ENCODE results near the gene REEP1.
"Not testable (repeated sequence)": the region's sequence is repeated elsewhere in the genome, so short reads cannot be mapped to it uniquely, and the experiment has no call there.

REEP1 gene

DNA sequence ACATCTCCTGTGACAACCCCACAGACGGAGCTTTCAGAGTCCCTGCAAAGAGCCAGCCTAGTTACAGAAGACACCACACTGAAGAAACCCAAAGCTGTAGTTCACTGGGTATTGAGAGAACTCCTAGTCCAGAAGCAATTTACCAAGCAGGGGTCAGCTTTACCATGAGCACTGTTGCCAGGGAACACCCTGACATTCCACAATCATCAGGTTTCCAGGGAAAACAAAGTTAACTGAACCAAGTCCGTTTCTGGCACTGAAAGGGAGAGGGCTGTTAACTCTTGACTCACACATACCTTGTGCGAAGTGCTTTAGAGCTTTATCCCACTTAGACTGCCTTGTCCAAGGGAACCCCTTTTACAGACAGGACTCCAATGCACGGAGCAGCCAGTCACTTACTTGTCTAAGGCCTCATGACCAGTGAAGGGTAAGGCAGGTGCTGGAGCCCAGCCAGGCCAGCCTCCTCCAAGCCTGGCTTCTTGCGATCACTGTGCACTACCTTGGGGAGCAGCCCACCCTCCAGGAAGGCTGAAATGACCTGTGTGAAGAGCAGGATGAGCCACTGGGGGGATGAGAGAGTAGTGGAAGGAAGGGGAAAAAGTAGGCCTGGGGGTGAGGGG, 53.9 kb downstream of the REEP1 start:
- no peak for DNase-seq (ENCODE audit: low read depth in 2 of 2)

DNA sequence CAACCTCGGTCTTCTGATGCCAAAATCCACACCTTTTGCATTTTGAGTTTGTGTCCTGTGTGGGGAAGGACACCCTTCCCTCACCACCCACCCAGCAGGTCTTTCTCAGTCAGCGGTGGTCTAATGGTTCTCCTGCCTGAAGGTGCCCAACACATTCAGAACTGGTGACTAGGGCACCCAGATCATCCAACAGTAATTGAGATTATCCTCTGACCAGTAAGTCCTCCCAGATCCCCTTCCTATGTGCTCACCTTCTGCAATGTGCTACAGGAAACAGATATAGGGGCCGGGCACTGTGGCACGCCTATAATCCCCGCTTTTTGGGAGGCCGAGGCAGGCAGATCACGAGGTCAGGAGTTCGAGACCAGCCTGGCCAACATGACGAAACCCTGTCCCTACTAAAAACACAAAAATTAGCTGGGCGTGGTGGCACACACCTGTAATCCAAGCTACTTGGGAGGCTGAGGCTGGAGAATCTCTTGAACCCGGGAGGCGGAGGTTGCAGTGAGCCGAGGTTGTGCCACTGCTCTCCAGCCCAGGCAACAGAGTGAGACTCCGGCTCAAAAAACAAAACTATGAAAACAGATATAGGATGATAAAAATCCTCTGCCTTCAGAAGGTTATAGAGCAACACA, 56.2 kb downstream of the REEP1 start:
- DNase-seq (ENCODE audit: low read depth in 2 of 2): no peak

DNA sequence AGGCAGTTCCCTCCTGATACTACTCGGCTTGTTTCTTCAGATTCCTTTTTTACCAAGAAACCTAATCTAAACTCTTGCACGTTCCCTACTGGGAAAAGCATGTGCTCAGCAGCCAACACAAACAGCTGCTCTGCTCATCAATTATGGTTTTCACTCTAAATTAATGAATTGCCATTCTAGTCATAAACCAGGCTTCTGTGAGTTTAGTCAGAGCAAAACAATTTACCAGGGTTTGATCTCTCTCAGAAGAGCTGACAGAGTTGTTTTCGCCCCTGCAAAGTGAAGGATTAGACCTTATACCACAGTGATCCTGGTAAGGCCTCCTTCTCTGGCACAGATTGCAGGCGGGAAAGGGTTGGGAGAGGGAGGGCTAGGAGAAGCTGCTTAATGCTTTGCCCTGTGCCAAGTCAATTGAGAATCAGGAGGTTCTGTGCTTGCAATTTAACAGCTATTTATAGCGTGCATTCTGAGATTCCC, 57.2 kb downstream of the REEP1 start:
- no peak for DNase-seq (ENCODE audit: low read depth in 2 of 2)

DNA sequence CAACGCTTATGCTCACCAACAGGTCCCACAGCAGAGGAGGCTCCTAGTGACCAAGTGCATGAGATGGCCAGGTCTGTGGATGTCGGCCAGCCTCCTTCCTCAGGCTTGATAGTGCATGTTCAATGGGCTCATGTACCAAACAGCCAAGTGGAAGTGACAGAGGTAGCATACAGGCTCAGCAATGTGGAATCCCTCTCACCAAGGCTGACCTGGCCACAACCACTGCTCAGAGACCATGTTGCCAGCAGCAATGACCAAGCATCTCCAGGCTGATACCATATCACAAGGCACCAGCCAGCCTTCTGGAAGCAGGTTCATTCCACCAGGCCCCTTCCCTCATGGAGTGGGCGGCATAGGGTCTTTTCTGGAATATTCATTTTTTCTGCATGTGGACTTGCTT, 61.5 kb downstream of the REEP1 start:
- no peak for DNase-seq (ENCODE audit: low read depth in 2 of 2)

DNA sequence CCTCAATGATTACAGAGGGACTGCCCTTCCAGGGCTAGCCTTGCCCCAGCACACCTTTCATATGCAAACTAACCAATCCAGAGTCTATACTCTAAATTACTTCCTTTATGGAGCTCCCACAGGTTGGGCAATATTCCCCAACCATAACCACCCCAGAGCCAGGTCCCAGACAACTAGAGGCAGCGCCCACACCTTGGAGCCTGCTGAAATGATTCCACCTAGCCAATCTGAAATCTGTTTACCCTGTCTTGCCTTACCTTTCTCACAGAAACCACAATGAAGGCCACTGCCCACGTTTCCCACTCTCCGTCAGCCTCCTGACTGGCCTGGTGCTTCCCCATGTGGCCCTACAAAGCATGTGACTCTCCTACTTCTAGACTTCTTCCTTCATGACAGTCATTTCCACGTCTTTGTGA, 62.0 kb downstream of the REEP1 start:
- DNase-seq (ENCODE audit: low read depth in 2 of 2): no peak

DNA sequence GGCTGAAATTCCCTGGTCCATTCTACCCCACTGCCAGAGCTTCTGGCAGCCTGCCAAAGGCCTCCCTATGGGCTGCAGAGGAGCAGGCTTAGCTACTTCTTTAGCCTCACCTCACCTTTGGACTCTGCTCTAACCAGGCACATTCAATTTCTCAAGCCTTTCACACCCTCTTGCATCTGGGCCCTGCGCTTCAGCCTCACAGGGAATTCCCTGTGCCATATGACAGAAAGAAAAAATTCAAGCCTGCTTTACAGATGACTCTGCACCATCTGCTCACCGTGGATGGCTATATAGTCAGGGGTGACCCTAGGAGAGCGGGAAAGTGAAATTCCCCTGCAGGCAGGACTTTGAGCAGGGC, 62.5 kb downstream of the REEP1 start:
- DNase-seq (ENCODE audit: low read depth in 2 of 2): no peak

DNA sequence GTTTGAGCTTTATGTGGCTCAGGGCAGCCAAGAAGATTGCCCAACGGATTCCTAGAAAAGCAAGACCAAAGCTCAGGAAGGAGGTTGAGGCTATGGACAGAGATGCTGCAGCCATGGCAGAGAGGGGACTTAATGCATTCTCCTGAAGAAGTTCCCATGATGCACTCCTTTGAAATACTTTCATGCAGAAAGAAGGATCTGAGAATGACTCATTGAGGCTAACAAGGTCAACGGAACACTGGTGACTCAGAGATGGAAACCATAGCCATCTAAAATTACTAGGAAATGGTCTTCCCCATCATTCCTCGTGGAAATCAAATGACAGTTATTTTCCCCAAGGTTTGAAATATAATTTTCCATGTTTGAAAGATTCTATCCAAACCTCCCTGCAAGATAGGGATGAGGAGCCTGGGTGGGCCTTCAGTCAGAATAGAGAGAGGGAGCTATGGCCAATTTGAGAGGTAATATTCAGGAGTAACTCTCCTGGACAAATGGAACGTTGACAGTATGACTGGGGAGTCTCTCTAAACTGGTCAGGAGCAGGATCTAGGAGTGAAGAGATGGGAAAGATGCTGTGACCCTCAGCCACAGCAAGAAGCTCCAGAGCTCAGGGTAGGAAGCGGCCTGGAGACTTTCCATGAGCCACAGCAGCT, 63.0 kb downstream of the REEP1 start:
- no peak for DNase-seq (ENCODE audit: low read depth in 2 of 2)

DNA sequence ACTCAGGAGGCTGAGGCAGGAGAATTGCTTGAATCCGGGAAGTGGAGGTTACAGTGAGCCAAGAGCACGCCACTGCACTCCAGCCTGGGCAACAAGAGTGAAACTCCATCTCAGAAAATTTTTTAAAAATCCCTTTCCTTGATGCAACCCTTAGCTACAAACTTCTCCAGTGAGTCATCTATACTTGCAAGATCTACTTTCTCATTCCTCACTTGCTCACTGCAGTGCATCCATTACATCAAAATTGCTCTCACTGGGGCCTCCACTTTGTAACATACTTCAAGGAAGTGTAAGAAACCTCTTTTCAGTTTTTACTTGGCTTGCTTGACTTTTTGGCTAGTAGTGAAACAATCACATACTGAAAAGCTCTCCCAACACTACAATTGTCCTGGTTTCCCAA, 65.3 kb downstream of the REEP1 start:
- DNase-seq (ENCODE audit: low read depth in 2 of 2): no peak

DNA sequence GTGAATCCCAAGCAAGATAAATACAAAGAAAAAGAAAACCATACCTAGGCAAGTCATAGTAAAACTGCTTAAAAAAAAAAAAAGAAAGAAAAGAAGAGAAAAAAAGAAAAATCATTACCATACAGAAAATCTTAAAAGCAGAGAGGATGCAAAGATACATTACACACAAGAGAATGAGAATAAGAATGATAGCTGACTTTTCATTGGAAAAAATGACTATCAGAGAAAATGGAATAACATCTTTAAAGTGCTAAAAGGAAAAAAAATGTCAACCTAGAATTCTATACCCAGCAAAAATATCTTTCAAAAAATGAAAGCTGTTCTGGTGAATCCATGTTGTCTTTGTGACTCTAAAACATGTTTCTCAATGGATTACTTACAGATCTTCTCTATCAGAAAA, 66.2 kb downstream of the REEP1 start:
- DNase-seq (ENCODE audit: low read depth in 2 of 2): no peak

DNA sequence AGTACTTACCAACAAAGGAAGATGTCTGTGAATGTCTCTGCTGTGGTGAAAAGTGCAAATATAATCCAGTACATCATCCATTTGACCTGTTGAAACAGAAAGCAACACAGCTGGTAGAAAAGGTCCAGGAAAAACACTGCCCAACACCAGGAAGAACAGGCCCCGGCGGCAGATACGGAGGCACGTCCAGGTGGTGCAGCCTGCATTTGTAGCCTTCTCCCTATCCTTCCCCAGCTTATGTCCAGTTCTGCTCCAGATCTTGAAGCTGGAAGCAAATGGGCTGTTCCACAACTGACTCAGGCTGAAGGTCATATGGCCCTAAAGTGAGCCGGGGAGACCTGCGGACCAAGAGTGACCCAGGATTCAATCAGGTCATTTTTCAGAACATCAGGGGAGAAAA, 73.5 kb downstream of the REEP1 start:
- no peak for DNase-seq (ENCODE audit: low read depth in 2 of 2)

DNA sequence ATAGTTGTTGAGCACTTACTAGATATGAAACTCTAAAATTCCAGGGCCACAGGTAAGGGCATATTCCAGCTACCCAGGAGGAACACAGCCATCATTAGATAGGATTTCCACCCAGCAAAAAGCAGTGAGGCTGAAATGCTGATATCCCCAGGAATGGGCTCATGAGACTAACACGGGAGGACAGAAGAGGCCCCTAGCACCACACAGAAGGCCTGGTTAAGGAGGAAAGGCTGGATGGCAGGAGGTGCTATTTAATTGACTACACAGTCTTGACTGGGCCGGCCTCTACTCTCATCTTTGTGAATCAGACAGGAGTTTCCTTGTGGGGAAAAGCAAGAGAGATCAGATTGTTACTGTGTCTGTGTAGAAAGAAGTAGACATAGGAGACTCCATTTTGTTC, 76.4 kb downstream of the REEP1 start:
- DNase-seq (ENCODE audit: low read depth in 2 of 2): no peak

DNA sequence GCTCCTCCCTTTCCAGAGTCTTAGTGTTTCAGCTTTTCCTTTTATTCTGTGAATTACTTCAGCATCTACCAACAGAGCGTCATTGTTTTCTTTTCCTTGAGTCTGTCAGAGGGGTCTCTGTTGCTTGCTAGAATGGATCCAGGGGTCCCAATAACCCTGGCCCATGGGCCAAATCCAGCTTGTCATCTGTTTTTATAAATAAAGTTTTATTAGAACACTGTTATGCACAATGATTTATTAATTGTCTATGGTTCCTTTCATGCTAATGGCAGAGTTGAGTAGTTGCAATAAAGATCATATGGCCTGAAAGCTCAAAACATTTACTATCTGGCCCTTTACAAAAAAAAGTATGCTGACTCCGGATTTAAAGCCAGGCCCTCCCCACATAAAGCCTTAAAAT, 79.3 kb downstream of the REEP1 start:
- no peak for DNase-seq (ENCODE audit: low read depth in 2 of 2)

DNA sequence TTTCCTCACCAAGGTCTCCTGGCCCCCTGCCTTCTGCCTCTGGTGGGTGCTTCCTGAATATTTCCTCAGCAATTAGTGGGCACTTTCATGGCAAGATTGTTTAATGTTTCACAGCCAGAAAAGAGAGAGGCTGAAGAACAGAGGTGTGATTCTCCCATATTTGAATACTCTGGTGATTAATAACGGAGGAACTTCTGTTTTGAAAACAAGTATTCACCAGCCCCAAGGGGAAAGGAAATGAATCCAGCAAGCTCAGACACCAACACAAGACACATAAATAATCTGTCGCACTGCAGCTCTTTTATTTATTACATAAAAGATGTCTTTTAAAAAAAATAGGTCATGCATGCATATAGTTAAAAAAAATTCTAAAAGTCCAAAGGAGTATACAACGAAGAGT, 80.4 kb downstream of the REEP1 start:
- no peak for DNase-seq (ENCODE audit: low read depth in 2 of 2)

DNA sequence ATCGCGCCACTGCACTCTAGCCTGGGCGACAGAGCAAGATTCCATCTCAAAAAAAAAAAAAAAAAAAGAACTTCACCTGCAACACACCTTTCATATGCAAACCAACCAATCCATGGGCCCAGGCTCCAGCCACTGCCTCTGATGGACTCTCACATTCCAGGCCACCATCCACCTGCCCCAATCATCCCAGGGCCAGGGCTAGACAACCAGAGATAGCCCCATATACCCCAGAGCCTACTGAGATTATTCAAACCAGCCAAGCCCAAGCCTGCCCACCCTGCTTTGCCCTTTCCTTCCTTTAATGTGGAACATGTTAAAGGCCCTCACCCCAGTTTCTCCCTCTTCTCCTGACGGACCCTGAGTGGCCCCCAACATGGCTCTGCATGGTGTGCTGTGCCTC, 81.1 kb downstream of the REEP1 start:
- no peak for DNase-seq (ENCODE audit: low read depth in 2 of 2)

DNA sequence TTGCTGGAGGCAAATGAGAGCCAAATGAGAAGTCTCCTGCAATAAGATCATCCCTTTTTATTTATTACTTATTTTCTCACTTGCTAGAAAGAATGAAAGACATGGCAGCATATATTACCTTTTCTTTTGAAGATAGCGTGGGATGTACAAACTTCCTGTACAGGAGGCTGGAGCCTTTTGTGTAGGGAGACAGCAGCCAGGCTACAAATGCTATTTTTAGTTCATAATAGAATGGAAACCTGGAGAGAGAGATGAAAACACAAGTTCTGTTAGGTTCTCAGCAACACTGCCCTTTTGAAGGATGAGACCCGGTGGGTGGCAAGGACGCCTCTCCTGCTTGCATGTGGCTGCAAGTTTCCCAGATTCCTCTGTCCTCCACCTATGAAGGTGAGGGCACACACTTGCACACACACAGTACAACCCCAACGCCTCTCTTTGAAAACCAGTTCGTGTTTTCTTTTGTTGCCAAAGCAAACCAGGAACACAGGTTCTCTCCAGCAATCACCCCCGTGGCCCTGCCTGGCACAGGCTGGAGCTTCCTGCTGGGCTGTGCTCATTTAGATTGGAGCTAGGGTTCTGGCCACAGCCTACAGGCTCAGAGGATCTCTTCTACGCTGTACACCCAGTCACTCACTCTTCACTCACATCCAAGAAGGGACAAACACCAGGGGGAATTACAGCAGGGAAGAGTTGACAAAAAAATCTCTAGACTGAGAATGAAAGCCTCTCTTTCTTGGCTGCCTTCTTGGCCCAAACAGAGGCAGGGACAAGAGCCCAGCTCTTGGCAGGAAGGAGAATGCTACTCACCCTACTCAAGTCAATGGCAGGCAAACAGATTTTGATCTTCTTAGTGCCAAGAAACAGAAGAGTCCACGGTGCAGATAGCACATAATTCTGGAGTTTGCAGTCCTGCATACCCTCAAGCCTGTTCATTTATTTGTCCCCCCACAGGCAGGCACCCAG, 82.6 kb downstream of the REEP1 start:
- no peak for DNase-seq (ENCODE audit: low read depth in 2 of 2)

DNA sequence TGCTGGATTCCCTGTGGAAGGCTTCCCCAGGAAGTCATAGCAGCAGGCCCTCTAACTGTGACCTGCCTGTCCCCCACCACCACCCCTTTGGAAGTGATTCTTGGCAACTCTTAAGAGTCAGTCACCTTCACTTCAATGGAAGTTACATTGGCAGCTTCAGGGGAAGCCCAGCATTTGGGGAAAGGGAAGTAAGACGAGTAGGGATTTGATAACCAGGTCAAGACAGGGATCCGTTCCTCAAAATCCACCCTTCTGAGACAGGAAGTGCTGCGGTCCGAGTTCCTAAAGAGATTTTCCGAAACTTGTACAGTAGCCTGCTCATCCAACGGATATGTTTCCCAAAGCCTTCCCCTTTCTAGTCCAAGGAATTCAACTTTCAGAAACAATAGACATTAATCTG, 84.0 kb downstream of the REEP1 start:
- DNase-seq (ENCODE audit: low read depth in 2 of 2): no peak

DNA sequence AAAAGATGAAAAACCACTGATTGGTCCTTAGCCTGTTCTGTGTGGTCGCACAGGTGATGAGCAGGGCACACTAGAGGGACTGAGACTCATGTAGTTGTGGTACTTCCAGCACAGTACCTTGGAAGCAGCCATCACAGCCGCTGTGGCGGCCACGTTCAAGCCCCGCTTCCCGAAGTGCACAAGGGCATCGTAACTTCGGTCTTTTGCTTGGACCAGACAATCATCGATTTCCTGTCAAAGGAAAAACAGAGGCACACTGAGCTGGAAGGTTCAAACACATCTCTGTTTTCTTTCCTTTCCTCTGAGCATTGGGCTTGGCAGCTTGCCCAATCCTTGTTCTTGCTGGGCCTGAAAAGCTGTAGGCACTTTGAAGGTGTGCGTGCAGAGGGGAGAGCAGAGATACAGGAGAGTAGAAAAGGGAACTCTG, 85.6 kb downstream of the REEP1 start:
- DNase-seq (ENCODE audit: low read depth in 2 of 2): no peak

DNA sequence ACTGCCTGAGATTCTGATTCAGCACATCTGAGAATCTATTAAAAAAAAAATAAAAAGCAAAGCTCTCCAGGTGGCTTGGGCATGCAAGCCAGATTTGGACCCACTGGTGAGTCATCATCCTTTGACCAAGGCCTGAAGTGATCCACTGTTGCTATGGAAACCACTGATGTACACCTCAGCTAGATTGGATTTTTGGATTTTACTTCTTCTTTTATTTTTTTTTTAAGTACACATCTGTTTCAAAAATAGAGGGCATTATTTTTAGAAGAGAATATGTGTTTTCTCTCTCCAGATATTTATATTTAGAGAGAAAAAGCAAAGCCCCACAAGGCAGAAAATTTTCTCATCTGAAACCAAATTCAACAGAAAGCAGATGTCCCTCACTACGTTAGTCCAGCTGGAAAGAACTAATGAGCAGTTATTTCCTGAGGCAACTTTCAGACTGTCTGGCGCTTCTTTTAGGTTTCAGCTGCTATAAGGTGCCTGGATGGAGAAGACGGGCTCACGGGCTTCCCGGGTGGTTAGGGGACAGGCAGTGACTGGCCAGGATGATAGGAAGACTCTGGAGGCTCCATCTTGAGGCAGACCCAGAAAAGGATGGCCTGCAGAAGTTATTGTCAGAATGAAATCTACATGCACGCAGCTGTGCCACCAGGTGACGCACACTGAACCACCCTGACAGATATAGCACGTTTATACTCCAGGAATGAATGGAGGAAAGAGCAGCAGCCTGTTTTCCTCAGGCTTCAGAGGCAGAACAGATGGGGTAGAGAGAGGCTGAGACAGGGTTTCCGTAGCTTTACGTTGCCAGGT, 87.6 kb downstream of the REEP1 start:
- no peak for DNase-seq (ENCODE audit: low read depth in 2 of 2)

DNA sequence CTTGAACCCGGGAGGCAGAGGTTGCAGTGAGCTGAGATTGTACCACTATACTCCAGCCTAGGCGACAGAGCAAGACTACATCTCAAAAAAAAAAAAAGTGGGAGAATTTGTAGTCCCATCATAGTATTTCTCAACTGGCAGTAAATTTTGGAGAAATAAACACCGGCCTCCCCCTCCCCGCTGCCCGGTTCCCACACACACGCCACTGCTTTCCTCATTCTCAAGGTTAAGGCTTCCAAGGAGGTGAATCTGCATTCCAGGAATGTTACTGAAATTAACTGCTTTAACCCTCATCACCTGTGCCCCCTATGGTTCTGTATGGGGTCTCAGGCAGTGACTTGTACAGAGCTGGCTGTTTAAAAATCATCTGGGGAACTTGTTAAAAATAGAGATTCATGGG, 88.2 kb downstream of the REEP1 start:
- no peak for DNase-seq (ENCODE audit: low read depth in 2 of 2)

DNA sequence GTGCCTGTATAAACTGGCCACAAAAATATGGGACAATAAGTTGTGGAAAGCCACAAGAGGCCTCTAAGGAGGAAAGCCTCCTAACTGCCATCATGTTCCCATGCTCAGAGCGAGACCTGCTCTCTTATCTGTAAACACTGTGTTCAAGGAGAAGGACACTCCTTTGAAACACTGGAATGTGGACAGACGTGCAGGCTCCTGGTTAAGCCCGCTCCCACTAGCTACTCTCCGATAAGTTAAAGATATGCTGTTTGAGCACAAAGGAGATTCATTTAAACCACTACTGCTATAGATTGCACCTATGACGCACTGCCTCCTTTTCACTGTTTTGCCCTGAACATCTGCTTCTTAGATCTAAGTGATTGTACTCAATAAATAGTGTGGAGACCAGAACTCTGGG, 92.2 kb downstream of the REEP1 start:
- DNase-seq (ENCODE audit: low read depth in 2 of 2): not testable (repeated sequence)

DNA sequence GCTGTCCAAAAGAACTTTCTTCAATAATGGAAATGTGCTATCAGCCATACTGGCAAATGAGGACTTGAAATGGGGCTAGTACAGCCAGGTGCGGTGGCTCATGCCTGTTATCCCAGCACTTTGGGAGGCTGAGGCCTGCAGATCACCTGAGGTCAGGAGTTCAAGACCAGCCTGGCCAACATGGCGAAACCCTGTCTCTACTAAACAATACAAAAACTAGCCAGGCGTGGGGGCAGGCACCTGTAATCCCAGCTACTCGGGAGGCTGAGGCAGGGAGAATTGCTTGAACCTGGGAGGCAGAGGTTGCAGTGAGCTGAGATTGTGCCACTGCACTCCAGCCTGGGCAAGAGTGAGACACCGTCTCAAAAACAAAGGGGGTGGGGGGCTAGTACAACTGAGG, 92.6 kb downstream of the REEP1 start:
- DNase-seq (ENCODE audit: low read depth in 2 of 2): not testable (repeated sequence)

All from stimulated activated CD8-positive, alpha-beta memory T cell treated with anti-CD3 and anti-CD28 coated beads, Interleukin-7, amount 100 ng/mL, for 4 hours (primary cell).